T-helper 1 cell treated with Interleukin-12 subunit alpha and Interleukin-12 subunit beta and Interleukin-4 antibody, amounts not matched to agents 30 μg/mL and 1 μg/mL, for 36 hours (primary cell): ENCODE measurements around the gene SSTR4.

Experiments
- H3K27ac Mint-ChIP-seq: one replicate; pipeline ENCODE4 v1.8.0; 2021; ENCODE audit warnings: mild to moderate bottlenecking, mixed read lengths
- H3K27me3 Mint-ChIP-seq: one replicate; pipeline ENCODE4 v1.8.0; 2021; ENCODE audit warnings: low read depth, mixed read lengths
- H3K36me3 Mint-ChIP-seq: one replicate; pipeline ENCODE4 v1.8.0; 2021; ENCODE audit warnings: low read depth, mixed read lengths
- H3K4me1 Mint-ChIP-seq: one replicate; pipeline ENCODE4 v1.8.0; 2021; ENCODE audit warnings: low read depth, mixed read lengths
- H3K4me3 Mint-ChIP-seq: one replicate; pipeline ENCODE4 v1.8.0; 2021; ENCODE audit warnings: mild to moderate bottlenecking, moderate library complexity, mixed read lengths
- H3K9me3 Mint-ChIP-seq: one replicate; pipeline ENCODE4 v1.8.0; 2021; ENCODE audit warnings: mixed read lengths

SSTR4 gene

DNA sequence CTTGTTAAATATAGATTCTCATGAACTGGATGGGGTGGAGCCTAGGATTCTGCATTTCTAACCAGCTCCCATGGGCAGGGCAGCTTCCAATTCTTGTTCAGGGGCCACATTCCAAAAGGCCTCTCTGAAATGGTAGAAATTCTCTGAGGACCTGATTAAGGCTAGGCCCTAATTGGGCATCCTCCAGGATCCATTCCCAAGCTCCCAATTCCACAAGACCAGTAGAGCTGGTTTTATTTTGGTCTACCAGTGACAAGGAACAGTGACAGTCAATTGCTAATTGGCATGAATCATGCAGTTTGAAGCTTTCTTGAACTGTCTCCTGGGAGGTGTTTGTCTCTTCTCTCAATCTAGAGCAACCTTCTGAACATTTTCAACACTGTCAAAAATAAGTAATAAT is 11.3 kb downstream of the SSTR4 start:
- no peak overlapping the region for H3K27ac Mint-ChIP-seq
- no peak overlapping the region for H3K4me3 Mint-ChIP-seq
- H3K27me3 Mint-ChIP-seq = peaks cover 59% of the 10 kb centered on the region

DNA sequence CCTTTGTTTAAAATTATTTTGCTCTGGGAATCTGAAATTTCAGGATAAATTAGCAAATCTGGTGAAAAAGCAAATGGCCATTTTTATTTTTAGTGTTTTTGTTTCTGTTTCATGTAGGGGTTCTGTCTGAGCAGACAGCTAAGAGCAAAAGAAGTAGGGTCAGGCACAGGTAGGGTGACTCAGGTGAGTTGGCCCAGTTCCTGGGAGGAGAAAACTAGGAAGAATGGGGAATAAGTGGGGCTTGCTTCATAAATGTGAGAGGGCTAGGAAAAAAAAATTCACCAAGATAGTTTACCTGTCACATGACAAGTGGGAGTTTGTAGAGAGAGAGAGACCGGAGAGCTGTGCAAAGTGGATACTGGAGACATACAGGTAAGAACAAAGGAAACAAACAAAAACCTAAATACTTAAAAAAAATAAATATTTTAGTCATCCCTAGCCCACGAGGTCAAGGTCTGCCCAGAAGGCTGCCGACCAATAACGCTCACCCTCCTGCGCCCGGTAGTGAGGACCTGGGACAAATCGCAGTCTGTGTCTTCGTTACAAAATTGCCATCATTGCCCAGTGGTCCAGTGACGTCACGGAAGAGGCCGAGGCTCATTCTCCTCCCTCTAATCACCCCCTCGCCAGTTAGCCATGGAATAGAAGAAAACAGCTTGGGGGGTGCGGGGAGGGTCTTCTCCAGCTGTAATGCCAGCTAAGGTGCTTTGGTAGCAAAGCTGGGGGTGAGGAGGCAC is 12.1 kb downstream of the SSTR4 start:
- no peaks in the 10 kb centered on the region for H3K36me3 Mint-ChIP-seq
- no peaks in the 10 kb centered on the region for H3K9me3 Mint-ChIP-seq
- H3K4me1 Mint-ChIP-seq = peaks cover 3% of the 10 kb centered on the region
- no peak overlapping the region for H3K4me3 Mint-ChIP-seq
- H3K27me3 Mint-ChIP-seq = peaks cover 66% of the 10 kb centered on the region
- H3K27ac Mint-ChIP-seq = no peak overlapping the region

More for the DNA sequence above, 11.3 kb downstream of the SSTR4 start:
- no peaks in the 10 kb centered on the region for H3K36me3 Mint-ChIP-seq
- H3K9me3 Mint-ChIP-seq = no peaks in the 10 kb centered on the region
- H3K4me1 Mint-ChIP-seq = peaks cover 3% of the 10 kb centered on the region

DNA sequence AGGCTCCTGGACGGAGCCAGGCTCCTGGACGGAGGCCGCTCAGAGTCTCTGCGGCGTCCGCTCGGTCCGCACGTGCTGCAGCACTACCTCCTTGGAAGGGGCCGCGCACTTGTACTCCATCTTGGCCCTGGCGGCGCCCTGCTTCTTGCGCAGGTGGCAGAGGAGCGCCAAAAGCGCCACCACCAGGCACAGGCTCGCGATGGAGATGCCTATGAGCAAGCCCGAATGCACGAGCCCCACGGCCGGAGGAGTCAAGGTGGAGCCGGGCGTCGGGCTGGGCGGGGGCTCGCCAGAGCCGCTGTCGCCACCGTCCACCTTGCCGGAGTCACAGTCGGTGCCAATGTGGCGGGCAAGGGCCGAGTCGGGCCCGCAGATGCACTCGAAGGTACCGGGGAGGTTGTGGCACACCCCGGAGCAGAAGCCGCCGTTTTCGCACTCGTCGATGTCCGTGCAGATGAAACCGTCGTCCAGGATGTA is 12.7 kb downstream of the SSTR4 start:
- H3K9me3 Mint-ChIP-seq = no peaks in the 10 kb centered on the region
- H3K36me3 Mint-ChIP-seq = no peaks in the 10 kb centered on the region
- no peak overlapping the region for H3K4me3 Mint-ChIP-seq
- H3K4me1 Mint-ChIP-seq = peaks cover 3% of the 10 kb centered on the region
- no peak overlapping the region for H3K27ac Mint-ChIP-seq
- peaks cover 73% of the 10 kb centered on the region for H3K27me3 Mint-ChIP-seq

DNA sequence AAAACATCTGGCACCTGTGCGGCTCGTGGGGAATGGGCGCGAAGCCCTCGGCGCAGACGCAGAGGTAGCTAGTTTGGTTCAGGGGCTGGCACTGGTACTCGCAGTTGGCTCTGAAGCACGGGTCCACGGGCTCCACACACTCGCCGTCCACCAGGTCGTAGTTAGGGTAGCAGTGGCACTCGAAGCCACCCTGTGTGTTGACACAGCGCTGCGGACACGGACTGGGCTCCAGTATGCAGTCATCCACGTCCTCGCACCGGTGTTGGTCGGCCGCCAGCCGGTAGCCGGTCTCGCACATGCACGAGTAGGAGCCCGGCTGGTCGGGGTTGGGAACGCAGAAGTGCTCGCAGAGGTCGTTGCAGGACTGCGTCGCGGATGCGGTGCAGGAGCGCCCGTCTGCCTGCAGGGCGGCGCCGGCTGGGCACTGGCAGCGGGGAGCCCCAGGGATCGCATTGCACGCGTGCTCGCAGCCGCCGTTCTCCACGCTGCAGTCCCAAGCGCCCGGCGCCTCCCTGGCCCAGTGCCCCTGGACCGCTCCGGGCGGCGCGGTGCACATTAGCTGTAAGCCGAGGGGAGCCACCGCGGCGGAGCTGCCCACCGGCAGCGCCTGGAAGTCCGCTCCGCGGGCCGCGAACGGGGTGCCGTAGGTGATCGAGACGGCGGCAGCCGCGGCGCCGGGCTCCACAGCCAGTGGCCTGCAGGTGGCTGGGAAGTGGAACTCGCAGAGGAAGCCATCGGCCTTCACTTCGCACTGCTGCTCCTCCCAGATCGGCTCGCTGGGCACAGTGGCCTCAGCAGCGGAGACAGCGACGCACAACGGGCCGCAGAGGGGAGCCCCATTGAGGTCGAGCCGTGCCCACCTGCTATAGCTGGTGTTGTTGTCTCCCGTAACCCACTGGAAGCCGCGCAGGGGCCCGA is 13.4 kb downstream of the SSTR4 start:
- no peak overlapping the region for H3K27ac Mint-ChIP-seq
- H3K9me3 Mint-ChIP-seq = no peaks in the 10 kb centered on the region
- H3K27me3 Mint-ChIP-seq = peaks cover 74% of the 10 kb centered on the region
- no peaks in the 10 kb centered on the region for H3K36me3 Mint-ChIP-seq
- peaks cover 3% of the 10 kb centered on the region for H3K4me1 Mint-ChIP-seq
- H3K4me3 Mint-ChIP-seq = no peak overlapping the region

DNA sequence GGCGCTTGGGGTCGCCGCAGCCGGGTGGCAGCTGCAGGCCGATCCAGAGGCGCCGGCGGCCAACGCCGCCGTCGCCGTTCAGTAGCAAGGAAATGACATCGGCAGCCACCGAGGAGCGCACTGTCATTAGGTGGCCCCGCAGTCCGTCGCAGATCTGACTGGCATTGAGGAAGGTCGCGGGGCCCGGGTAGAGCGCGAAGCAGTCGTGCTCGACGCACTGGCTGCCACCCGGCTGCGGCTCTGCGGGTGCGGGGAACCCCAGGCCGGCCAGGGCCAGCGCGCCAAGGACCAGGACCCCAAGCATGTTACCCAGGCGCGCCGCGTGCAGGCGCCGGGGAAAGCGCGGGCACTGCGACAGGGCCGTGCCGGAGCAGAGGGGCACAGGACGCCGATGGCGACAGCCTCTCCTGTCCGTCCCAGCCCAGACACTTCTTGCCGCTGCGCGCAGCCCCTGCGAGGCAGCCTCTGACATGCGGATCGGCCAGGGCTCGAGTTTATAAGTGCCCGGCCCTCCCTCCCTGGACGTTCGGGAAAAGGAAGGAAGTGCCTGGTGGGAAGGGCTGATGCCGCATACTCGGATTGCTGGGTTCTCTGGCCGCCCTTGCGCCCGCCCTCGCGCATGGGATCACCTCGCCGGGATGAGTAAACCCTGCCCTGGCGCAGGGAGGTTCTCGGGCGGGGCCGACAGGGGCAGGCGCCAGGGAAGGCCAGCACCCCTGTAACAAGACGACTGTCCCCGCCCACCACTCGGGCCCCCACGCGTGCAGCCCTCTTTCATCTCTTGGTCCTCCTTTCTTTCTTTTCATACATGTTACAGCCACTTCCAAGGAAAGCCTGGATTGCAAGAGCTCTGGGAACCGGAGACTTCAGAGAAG is 14.3 kb downstream of the SSTR4 start, which contains the start of gene THBD:
TSS of gene THBD (minus strand) at position 472 of the 875 bp plus-strand sequence. CDS start at position 304, 168 bp downstream.
- no peak within 1 kb of the TSS for H3K27ac Mint-ChIP-seq
- no peaks in the 10 kb centered on the region for H3K9me3 Mint-ChIP-seq
- peaks cover 74% of the 10 kb centered on the region for H3K27me3 Mint-ChIP-seq
- H3K4me3 Mint-ChIP-seq = no peak within 1 kb of the TSS
- no peaks in the 10 kb centered on the region for H3K36me3 Mint-ChIP-seq
- peaks cover 3% of the 10 kb centered on the region for H3K4me1 Mint-ChIP-seq

DNA sequence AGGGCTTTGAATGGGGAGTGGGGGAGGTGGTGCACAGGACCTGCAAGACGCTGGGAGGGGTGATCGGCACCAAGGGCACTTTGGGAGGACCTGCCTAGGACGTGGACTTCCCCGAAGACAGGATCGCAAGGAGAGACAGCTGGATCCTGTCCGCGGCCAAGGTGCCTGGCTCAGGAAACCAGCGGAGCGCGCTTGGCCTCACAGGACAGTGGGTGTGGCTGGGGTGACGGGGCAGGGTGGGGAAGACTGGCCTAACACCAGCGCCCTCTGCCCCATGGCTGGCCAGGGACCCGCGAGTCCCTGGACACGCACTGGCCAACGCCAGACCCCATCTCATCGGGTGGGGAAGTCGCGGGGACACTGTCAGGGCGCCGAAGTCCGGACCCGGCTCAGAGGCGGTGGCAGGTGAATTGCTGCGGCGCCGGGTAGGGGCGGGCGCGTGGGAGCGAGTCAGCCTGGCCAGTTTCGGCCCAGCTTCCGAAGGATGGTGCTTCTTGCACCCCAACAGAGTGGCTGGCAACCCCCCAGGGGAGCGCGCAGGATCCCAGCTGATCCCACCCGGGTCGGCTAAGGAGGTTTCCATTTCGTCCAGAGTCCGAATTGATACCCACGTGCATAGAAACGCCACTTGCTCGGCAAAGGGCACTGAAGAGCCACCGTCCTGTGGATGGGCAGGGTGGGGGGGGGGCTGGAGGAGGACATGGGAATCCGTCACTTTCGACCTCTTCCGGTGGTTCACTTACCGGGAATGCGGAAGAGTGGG is 15.1 kb downstream of the SSTR4 start:
- Mint-ChIP-seq H3K9me3 (no peaks in the 10 kb centered on the region), H3K4me3 (no peak overlapping the region), H3K27me3 (peaks cover 70% of the 10 kb centered on the region), H3K4me1 (peaks cover 3% of the 10 kb centered on the region), H3K27ac (no peak overlapping the region), H3K36me3 (no peaks in the 10 kb centered on the region)

DNA sequence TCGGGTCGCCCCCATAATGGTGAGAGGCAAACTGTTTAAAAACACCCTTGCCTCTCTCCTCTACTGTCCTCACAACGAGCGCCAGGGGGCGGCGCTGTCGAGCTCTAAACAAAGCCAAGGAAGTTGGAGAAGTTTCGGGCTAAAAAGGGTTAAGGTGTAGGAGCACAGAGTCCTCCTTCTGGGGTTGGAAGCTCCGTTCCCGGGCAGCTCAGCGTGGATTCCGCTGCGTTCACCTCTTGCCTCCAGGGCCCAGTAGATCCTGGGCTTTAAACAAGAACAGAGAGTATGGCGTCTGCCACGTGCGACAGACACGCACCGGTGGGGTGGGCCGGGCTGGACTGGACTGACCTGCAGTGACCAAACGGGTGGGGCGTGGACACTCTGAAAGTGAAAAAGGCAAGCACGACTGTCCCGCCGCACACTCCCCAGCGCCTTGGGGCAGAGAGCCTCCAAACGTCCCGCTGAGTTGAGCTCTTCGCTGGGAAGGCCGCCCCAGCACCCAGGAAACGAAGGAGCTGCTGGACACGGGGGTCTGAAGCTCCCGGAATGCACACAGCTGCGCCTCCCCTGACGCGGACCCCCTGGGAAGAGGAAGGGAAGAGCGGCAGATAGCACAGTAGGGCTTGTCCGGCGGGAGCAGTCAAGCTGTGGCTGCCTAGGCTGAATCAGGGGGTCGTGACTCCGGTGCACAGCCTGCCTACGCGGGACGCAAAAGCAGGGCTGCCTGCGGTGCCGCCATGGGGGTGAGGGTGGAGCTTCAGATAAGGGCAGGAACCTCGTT is 15.9 kb downstream of the SSTR4 start:
- H3K27me3 Mint-ChIP-seq = peaks cover 70% of the 10 kb centered on the region
- no peak overlapping the region for H3K4me3 Mint-ChIP-seq
- H3K36me3 Mint-ChIP-seq = no peaks in the 10 kb centered on the region
- H3K9me3 Mint-ChIP-seq = no peaks in the 10 kb centered on the region
- peaks cover 3% of the 10 kb centered on the region for H3K4me1 Mint-ChIP-seq
- no peak overlapping the region for H3K27ac Mint-ChIP-seq

DNA sequence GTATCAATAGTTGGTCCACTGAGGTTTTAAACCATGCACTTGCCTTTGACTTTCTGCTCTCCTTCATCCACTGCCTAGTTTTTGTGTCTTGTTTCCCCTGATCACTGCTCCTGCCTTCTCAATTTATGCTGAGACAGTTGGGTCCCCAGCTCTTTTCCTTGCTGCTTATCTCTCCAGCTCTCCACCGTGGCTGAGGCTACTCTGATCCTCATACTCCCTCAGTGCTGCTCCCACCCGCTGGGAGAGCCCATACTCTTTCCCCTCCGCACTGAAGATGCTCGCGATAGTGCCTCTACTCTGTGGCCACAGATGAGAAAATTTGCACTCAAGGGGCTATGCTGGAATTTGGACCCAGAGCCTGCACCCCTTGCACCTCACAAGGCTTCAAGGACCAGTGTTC is 17.8 kb downstream of the SSTR4 start:
- peaks cover 3% of the 10 kb centered on the region for H3K4me1 Mint-ChIP-seq

DNA sequence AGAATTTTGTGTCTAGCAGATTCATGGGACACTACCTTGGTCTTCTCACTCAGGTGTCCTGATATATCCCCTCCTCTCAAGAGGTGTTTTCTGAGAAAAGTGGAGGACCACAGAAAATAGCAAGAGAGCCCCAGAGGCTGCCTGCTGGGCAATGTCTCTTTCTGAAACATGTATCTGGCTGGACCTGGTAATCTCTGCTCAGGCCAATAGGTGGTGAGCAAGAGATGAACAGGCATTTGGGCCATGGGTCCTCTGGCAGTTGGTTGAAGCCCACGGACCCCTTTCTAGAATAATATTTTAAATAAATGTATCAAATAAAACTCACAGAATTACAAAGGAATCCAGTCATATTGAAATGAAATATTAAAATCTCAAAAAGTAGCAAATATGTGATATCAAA is 23.1 kb downstream of the SSTR4 start:
- no peaks in the 10 kb centered on the region for H3K36me3 Mint-ChIP-seq
- H3K9me3 Mint-ChIP-seq = no peaks in the 10 kb centered on the region
- H3K27me3 Mint-ChIP-seq = peaks cover 33% of the 10 kb centered on the region
- H3K4me1 Mint-ChIP-seq = no peaks in the 10 kb centered on the region
- H3K27ac Mint-ChIP-seq = no peak overlapping the region
- H3K4me3 Mint-ChIP-seq = no peak overlapping the region

More for the DNA sequence above, 17.8 kb downstream of the SSTR4 start:
- H3K27me3 Mint-ChIP-seq = peaks cover 64% of the 10 kb centered on the region
- H3K36me3 Mint-ChIP-seq = no peaks in the 10 kb centered on the region
- H3K9me3 Mint-ChIP-seq = no peaks in the 10 kb centered on the region
- no peak overlapping the region for H3K27ac Mint-ChIP-seq
- no peak overlapping the region for H3K4me3 Mint-ChIP-seq

DNA sequence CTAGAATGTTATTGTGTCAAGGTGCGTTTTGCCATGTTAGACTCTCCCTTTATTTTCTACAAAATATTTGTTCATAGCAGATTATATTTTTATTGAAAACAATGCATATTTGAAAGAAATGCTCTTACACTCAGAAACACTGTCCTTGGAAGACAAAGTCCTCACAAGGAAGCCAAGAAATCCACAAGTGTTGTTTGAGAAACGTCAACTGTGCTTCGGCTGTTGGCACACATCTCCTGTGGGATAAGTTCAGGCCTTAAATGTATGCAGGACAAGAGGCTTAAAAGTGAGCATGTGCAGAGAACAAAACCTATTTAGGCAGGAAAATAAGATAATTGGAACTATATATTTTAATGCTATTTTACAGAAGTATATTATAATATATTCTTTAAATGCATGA is 23.9 kb downstream of the SSTR4 start:
- Mint-ChIP-seq H3K9me3 (no peaks in the 10 kb centered on the region), H3K27me3 (peaks cover 26% of the 10 kb centered on the region), H3K36me3 (no peaks in the 10 kb centered on the region), H3K4me3 (no peak overlapping the region), H3K4me1 (no peaks in the 10 kb centered on the region), H3K27ac (no peak overlapping the region)

DNA sequence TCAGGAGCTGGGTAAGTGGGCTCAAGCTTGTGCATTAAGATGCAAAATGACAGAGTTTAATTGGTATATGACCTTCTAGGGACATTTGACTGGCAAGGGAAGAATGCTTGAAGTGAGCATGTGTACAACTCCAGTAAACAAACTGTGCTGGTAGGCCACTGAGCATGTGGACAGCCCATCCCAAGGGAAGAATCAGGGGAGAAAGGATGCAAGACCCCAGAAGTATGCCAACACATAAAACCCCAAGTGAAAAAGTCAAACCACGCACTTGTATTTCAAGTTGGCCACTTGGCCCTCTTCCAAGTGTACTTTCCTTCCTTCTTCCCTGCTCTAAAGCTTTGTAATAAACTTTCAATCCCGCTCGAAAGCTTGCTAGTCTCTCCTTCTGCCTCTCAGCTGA is 24.7 kb downstream of the SSTR4 start:
- H3K9me3 Mint-ChIP-seq = no peaks in the 10 kb centered on the region
- peaks cover 22% of the 10 kb centered on the region for H3K27me3 Mint-ChIP-seq
- no peaks in the 10 kb centered on the region for H3K4me1 Mint-ChIP-seq
- no peaks in the 10 kb centered on the region for H3K36me3 Mint-ChIP-seq
- H3K27ac Mint-ChIP-seq = no peak overlapping the region
- no peak overlapping the region for H3K4me3 Mint-ChIP-seq

DNA sequence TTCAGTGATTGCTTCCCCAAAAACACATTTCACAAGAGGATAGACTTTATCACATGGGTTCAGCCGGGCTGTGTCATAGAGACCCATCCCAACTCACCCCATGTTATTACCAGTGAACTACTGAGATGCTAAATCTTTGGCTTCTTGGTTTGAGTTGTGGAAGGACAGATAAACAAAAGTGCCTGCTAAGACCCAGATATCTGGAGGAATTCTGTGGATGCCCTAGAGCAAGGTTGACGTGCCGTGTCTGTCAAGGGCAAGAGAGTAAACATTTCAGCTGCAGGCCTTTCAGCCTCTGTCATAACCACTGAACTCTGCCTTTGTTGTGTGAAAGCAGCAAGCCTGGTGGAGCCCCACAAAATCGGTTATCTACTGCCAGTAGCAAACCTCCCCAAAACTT is 25.5 kb downstream of the SSTR4 start:
- H3K36me3 Mint-ChIP-seq = no peaks in the 10 kb centered on the region
- H3K4me1 Mint-ChIP-seq = no peaks in the 10 kb centered on the region
- no peak overlapping the region for H3K27ac Mint-ChIP-seq
- peaks cover 24% of the 10 kb centered on the region for H3K27me3 Mint-ChIP-seq
- H3K9me3 Mint-ChIP-seq = no peaks in the 10 kb centered on the region
- H3K4me3 Mint-ChIP-seq = no peak overlapping the region

DNA sequence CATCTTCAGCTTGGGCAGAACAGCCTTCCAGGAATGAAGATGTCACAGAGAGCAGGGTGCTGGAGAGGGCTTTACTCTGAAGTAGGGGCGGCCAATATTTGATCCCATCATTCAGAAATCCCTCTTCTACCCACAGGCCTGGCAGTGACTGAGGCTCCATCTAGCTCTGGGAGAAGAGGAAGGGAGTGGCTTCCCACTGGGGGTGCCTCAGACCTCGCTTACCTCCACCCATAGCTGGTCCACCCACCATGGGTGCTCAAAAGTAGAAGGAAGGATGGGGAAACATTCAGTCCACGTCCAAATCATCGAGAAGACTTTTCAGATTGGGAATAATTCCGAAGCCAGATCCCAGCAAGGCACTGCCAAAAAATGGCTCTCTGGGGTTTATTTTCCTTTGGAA is 26.1 kb downstream of the SSTR4 start:
- Mint-ChIP-seq H3K36me3 (no peaks in the 10 kb centered on the region), H3K4me1 (no peaks in the 10 kb centered on the region), H3K9me3 (no peaks in the 10 kb centered on the region), H3K27me3 (peaks cover 18% of the 10 kb centered on the region), H3K27ac (no peak overlapping the region), H3K4me3 (no peak overlapping the region)
